Embryonic facial prominence (tissue), 1 donor: ENCODE measurements around the gene TIMP2.
"Not testable (repeated sequence)": the region's sequence is repeated elsewhere in the genome, so short reads cannot be mapped to it uniquely, and the experiment has no call there.

ENCODE experiments used
- DNase-seq: peaks from one replicate; pipeline ENCODE4 v3.0.0-alpha.2; 2016; ENCODE audit errors: extremely low spot score

Gene TIMP2, protein sequence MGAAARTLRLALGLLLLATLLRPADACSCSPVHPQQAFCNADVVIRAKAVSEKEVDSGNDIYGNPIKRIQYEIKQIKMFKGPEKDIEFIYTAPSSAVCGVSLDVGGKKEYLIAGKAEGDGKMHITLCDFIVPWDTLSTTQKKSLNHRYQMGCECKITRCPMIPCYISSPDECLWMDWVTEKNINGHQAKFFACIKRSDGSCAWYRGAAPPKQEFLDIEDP

DNA sequence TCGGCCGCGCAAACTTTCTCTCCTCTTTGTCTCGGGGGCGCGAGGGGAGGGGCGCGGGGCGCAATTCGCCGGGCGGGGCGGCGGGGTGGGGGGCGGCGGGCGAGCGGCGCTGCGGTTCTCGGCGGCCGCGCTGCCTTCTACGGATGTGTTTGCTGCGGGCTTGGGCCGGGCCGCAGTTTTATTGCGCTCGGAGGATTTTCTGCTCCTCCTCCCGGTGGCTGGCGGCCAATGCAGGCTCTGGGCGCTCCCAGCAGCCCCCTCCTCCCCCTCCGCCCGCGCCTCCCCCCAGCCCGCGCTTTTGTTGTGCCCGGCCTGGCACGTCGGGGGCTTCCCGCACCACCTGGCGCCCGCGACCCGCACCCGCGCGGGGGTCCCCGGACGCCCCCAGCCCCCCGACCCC, at the start of gene TIMP2:
TSS of gene TIMP2 (minus strand) at position 154 of the 400 bp plus-strand sequence. CDS start 299 bp downstream, outside the sequence.
- peak; percentile 85 for DNase-seq

DNA sequence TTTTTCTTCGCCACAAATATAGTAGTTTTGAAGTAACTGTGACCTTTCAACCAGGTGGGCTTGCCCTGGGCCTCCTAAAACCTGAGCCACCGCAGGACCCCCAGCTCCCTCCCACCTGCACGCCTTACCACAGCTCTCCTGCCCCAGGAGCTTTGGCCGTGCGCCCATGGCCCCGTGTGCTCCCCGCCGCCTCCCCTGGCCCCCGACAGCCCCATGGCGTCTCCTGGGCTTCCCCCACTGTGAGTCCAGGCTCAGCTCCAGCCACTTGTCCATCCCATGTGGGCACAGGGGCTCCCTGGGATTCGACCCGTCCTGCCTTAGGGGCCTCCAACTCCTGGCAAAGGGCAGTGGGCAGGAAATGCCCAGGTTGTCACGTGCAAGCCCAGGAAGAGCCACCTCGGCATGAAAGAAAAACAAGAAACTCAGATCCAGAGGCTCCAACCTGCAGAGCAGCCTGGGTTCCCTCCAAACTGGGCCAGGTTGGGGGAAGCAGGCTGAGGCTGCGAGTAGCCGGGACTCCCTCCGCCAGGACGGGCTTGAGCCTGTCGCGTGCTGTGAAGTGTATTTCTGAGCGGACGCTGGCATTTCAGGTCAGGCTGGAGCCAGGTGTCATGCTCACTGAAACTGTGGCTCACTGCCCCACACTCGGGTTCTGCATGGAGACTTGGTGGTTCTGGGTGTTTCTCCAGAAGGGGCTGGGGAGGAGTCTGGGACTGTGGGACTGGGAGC, 48.8 kb upstream of the TIMP2 start:
- no peak for DNase-seq

DNA sequence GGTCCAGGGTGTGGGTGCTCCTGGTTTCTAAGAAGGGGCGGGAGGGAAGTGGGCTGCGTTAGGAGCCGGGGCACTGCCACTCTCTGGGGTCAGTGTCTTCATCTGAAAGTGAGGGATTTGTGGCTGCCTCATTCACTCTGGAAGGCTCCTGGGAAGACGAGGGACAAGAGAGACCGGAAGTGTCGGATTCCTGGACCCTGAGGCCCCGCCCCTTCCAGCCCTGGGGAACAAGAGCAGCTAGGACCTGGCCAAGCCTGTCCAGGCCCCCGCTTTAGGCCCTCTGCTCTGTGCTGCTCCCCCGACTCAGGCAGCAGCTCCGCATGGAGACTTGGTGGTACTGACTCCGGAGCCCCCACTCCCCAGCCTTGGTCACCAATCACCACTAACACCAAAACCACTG, 48.0 kb upstream of the TIMP2 start:
- DNase-seq, result no peak

DNA sequence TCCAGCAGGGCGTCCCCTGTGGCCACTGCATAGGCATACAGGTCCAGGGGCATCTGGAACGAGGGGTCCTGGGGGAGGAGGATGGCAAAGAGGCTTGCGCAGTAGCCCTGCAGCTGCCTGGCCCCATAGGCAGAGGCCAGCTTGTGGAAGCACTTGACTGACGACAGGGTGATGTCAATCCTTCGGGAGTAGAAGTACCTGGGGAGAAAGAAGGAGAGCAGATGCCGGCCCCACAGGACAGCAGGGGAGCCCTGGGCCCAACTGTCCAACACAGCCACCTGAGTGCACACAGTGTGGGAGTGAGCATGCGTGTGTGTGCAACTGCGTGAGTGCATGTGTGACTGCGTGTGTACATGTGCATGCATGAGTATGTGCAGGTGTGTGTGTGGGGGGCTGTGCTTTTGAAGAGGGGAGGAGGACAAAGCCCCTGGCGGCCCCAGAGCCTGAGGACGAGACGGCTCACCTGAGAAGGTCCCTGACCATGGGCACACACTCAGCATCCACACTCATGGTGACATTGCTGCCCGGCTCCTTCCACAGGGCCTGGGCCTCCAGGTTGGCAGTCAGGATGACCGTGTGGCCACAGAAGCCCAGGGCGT, 47.4 kb upstream of the TIMP2 start:
- no peak for DNase-seq

DNA sequence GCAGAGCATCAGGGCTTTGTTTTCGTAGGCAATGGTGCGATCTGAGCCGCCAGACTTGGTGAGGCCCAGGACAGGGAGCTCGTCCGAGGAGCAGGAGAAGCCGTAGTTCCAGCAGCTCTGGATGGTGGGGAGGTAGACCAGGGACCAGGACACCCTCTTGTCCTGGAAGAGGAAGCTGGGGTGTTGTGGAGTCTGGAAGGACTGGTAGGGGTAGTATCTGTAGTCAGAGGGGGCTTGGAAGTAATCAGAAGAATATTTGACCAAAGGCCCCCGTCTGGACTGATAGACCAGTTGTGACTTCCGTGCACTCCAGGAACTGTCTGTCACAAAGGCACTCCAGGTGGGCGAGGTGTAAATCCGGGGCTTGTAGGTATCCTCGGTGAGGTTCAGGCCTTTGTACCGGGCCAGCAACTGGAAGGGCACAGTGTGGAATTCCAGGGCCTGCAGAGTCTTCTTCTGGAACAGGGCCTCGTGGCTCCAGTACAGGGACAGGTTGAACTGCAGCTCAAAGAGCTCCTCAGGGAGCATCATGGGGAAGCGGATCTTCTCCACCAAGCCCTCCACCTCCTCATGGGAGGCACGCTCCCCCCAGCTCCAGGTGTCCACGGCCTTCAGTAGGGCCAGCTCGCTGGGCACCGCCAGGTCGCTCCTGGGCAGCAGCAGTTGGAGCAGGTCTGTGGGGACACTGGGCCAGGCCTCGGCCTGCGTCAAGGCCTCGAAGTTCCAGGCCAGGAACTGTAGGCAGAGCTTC, 46.7 kb upstream of the TIMP2 start:
- DNase-seq, result no peak

DNA sequence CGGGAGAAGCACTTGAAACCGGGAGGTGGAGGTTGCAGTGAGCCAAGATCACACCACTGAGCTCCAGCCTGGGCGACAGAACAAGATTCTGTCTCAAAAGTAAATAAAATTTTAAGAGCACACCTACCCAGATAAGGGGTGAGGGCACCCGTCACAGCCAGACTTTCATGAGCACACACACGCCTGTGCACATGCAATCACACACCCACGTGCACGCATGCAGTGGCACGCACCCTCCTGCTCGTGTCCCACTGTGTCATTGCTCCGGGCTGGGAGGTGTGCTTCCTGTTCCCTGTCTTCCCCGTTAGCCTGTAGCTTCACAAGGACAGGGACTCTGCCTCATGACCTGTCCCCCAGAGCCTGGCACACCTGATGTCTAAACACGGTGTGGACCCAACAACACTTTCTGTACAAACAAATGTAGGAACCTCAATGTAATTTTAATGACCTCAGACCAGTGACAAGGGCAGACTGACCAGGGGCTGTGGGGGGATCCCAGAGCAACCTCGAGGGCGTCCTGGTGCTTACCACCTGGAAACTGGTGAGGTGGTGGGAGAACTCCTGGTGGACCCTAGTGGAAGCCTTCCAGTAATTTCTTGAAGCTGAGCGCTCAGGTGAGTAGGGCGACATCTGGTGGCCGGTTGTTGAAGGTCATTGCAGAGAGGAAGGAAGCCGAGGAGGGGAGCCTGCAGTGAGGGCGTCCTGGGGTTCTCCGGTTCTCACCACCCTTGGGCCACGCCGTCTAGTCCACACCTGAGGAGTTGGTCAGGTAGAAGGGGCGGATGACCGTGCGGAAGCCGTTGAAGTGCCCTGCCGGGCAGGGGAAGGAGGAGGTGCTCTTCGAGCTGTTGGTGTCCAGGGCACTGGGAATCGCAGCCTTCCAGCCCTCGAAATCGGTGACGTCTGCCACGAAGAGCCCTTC, 45.9 kb upstream of the TIMP2 start:
- peak; percentile 58 for DNase-seq

DNA sequence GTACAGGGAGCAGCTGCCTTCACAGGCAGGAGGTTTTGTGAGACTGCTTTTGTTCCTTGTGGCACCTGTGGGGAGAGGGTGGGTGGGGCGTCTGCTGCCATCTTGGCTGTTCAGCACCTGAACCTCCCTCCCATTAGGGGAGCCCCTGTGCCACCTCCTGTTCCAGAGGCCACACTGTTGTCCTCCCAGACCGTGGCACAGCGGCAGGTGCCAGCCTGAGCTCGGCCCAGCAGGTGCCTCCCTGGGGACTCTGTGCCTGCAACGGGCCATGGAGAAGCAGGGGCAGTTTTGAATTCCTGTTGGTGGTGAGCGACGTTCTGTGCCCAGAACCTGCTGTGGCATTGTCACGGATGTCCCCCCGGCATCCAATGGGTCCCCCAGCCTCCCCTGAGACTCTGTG, 44.7 kb upstream of the TIMP2 start:
- DNase-seq, result no peak

DNA sequence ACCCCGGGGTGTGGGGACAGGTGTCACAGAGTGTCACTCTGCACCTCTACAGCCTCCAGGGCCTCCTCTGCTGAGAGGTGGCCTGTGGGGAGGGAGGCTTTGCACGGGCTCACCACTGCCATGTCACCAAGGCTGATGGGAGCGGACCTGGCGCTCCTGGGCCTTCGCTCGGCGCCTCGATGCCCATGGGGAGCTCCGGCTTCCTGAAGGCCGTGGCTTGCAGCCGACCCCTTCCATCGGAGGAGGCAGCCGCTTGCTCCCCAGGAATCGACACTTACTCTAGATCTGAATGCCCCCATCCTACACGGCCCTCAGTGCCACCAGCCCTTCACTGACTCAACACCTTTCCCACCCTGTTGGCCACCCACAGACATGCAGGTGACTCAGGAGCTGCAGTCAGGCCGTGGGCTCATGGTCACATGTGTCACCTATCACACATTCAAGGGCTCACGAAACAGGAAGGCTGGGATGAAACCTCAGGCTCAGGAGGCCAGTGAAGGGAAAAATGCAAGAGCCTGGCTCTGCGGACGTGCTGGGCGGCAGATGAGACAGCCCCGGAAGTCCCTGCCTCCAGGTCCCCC, 42.7 kb upstream of the TIMP2 start:
- DNase-seq, result no peak

DNA sequence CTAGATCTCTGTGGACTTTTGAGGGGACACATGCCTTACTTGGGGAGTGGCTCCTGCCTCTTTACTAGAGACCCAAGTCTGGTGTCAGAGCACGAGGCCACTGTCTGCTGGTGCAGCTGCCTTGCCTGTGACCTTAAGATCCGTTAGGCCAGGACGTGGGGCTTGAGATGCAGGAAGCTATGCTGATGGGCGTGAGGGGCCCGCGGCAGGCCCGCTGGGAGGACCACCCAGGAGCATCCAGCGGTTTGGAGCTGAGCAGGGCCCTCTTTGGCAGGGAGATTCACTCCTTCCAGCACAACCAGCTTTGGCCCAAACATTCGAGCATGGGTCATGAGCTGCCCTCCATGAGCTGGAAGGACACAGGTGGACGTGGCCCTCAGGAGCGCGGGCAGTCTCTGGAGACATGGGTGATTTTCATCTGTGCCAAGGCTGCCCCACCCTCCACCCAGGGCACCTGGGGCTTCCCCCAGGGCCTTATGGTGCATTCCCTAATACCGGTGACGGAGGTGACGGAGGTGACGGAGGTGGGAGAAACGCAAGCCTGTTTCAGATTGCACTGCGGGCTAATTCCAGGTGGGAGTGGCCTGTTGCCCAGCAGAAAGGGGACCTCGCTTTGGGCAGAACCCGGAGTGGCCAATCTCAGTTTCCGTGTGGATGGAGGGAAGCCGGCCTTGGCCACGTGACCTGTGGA, 41.9 kb upstream of the TIMP2 start:
- no peak for DNase-seq

DNA sequence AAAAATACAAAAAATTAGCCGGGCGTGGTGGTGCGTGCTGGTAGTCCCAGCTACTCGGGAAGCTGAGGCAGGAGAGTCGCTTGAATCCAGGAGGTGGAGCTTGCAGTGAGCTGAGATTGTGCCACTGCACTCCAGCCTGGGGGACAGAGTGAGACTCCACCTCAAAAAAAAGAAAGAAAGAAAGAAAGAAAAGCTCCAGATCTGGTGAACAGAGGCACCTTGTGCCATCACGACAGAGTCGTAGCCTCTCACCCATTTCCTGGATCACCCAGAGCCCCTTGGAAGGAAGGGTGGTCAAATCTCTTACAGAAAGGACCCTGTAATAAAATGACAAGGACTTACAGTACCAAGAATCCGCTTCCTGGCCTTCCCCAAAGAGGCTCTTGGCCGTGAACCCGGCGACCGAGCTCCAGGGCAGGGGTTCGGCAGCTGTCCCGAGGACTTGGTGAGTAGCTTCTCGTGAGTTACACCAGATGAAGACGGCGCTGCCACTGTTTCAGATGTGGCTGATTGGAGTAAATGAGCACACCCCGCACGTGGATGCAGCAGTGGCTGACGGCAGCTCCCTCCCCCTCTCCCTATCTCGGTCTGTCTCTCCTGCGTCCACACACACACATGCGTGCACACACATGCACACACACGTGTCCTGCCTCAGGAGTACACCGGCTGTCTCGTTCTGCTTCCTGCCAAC, 41.1 kb upstream of the TIMP2 start:
- no peak for DNase-seq

DNA sequence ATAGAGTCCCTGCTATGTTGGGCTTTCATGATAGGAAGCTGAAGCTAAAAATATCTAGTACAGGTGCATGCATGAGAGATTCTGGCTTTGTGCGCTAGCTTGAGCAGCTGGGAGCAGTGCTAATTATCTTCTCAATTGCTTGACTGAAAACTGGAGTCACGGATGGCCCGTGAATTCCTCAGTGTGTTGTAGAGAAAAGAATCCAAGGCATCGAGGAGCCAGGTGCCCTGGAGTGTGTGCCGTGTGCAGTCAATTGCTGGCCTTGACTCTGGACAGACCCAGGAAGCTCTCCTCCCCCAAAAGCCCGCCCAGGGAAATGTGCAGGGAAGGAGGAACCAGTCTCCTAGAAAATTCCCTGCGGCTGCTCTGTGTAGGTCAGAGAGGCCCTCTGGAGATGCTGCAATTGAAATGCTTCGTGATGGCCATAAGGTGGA, 40.3 kb upstream of the TIMP2 start:
- no peak for DNase-seq

DNA sequence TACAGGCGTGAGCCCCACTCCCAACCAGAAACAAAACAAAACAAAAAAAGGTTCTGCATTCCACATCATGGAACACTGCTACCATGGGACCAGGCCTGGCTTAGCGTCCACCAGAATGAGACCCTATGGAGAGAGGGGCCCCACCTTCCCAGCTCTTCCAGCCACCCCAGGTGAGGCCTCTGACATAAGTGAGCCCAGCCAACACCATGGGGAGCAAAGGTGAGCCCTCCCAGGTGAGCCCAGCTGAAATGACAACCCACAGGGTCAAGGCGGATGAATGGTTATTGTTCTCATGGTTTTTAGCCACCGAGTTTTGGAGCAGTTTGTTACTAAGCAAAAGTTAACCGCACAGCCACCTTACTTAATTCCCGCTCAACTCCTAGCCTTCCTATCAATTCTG, 38.2 kb upstream of the TIMP2 start:
- no peak for DNase-seq

DNA sequence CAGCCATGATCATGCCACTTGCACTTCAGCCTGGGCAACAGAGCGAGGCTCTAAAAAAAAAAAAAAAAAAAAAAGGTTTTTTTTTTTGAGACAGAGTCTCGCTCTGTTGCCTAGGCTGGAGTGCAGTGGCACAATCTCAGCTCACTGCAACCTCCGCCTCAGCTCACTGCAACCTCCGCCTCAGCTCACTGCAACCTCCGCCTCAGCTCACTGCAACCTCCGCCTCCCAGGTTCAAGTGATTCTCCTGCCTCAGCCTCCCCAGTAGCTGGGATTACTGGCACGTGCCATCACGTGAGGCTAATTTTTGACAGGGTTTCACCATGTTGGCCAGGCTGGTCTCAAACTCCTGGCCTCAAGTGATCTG, 37.8 kb upstream of the TIMP2 start:
- not testable (repeated sequence) for DNase-seq

DNA sequence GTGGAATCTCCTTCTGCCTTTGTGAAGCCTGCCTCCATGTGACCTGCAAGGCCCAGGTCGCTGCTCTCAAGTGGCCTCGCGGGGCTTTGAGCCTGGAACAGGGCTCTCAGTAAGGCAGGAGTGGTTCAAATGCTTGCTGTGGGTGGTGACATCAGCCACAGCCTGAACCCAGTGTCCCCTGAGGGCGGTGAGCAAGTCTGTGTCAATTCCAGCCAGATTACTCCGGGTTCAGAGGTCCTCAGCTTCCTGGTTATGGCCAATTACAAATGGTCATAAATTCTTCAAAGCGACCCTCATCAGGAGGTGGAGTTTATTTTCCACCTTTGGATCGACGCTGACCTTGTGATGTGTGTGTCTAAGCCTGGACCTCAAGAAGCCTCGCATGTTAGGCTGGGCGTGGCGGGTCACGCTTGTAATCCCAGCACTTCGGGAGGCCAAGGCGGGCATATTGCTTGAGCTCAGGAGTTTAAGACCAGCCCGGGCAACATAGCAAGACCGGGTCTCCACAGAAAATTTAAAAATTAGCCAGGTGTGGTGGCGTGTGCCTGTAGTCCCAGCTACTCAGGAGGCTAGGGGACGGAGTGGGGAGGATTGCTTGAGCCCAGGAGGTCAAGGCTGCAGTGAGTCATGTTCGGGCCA, 37.3 kb upstream of the TIMP2 start:
- DNase-seq, result no peak

DNA sequence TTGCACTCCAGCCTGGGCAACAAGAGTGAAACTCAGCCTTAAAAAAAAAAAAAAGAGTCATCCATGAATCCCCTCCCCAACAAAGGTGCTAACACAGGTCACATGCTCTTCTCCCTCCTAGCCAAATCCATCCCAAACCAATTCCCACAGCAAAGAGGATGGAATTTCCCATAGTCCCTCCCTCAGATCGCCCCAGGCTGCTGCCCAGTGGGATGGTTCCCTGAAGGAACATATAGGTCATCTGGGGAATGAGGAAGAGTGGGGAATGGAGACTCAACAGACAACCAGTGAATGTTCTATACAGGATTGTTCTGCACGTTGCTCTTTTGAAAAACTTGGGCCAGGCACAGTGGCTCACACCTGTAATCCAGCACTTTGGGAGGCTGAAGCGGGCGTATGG, 36.4 kb upstream of the TIMP2 start:
- no peak for DNase-seq

DNA sequence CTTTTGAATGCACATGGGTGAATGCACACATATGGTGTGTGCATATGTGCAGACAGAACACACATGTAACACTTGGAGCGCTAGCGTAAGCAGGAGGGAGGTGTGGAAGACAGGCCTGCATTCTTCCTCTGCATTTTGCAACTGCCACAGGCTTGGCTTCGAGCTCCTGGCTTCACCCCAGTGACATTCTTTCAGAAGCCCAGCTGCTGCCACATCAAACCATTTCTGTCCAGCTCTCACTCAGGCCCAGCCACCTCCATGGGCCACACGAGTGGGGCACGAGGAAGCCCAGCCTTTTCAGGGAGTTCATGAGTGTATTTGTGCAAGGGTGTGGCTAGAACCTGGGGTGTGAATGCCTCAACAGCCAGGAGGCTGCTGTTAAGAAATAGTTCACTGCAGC, 35.7 kb upstream of the TIMP2 start:
- DNase-seq, result no peak

DNA sequence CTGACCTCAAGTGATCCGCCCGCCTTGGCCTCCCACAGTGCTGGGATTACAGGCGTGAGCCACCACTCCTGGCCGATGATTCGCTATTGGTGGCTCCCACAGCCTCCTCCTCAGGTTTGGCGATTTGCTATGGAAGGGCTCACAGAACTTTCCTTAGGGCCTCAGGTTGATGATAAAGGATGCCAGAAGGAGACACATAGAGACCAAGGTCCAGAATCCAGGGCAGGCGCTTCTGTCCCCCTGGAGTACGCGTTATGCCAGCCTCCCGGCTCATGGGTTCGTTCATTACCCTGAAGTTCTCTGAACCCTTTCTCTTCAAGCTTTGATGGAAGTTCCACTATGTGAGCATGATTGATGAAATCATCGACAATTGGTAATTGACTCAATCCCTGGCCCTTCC, 34.6 kb upstream of the TIMP2 start:
- no peak for DNase-seq

DNA sequence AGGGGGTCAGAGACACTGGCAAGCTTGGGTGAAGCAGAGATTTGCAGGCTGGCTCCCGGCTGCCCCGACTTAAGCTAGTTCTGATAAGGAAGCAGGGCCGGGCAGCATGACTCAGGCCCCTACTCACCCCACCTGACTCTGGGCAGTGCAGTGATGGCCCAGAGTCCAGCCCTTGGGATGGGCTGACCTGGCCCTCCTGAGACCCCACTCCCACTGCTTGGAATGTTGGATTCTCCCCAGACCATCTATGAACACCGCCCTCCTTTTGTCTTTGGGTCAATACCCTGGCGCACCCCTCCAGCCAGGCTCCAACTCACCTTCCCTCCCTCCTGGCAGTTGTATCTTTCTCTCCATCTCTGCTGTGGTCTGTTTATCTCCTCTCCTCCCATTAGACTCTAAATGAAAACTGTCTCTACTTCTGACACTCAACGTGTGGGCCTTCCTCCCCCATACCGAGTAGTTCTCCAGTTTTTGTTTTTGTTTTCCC, 33.5 kb upstream of the TIMP2 start:
- no peak for DNase-seq

DNA sequence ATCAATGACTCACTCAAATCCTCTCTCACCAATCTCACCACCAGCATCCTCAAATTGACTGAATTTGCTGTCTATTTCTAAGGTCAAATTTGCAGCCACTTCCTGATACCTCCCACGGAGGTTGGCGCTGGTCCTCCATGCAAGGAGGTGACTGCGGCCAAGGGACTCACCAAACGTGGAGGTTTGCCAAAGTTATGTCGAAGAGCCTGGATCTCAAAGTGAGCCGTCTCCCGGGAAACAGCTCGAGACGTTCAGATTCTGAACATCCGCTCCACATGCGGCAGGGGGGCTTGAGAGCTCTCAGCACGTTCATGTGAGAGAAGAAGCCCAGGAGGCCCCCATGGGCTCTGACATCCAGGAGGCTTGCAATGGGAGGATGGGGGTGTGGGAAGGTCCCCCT, 31.9 kb upstream of the TIMP2 start:
- DNase-seq, result no peak
